ENCODE results near the gene RPS19BP1.
A peak's percentile ranks its signal among the peaks of the same experiment; 100 is the strongest.
"Not testable (repeated sequence)": the region's sequence is repeated elsewhere in the genome, so short reads cannot be mapped to it uniquely, and the experiment has no call there.

Gene RPS19BP1

GRCh38 chr22:39527481-39527961, 5.0 kb downstream of the RPS19BP1 start:
- no peak for ATAC-seq

GRCh38 chr22:39526736-39527171, 5.8 kb downstream of the RPS19BP1 start:
- no peak for ATAC-seq

GRCh38 chr22:39525658-39525975, 6.9 kb downstream of the RPS19BP1 start:
- no peak for ATAC-seq

- ATAC-seq, result no peak
Measured at GRCh38 chr22:39524753-39525657, 7.5 kb downstream of the RPS19BP1 start.

- ATAC-seq, result no peak
Measured at GRCh38 chr22:39524089-39524752, 8.3 kb downstream of the RPS19BP1 start.

GRCh38 chr22:39522567-39523300, 9.8 kb downstream of the RPS19BP1 start:
- ATAC-seq, result no peak

GRCh38 chr22:39522091-39522490, 10.5 kb downstream of the RPS19BP1 start:
- ATAC-seq, result not testable (repeated sequence)

GRCh38 chr22:39521106-39521885, 11.3 kb downstream of the RPS19BP1 start:
- ATAC-seq, result not testable (repeated sequence)

GRCh38 chr22:39520226-39521105, 12.1 kb downstream of the RPS19BP1 start, which contains the start of gene ATF4:
ATF4 (plus strand) TSS chr22:39520562; CDS start chr22:39521446, 884 bp downstream.
- peak; percentile 31 to 44 for ATAC-seq

GRCh38 chr22:39519681-39520225, 12.8 kb downstream of the RPS19BP1 start:
- peak; percentile 90 to 91 for ATAC-seq

- ATAC-seq, result no peak
Measured at GRCh38 chr22:39518996-39519680, 13.4 kb downstream of the RPS19BP1 start.

GRCh38 chr22:39518144-39518786, 14.3 kb downstream of the RPS19BP1 start:
- no peak for ATAC-seq

- ATAC-seq, result no peak
Measured at GRCh38 chr22:39517470-39517869, 15.1 kb downstream of the RPS19BP1 start.

- ATAC-seq, result no peak
Measured at GRCh38 chr22:39515266-39516050, 17.1 kb downstream of the RPS19BP1 start.

- no peak for ATAC-seq
Measured at GRCh38 chr22:39514373-39514973, 18.1 kb downstream of the RPS19BP1 start.

GRCh38 chr22:39513791-39514190, 18.8 kb downstream of the RPS19BP1 start:
- ATAC-seq, result no peak

GRCh38 chr22:39512026-39512425, 20.5 kb downstream of the RPS19BP1 start:
- no peak for ATAC-seq

GRCh38 chr22:39511226-39511625, 21.3 kb downstream of the RPS19BP1 start:
- ATAC-seq, result no peak
